HG03571 (cell line): ENCODE measurements around the gene CUL1.

Source experiments
- ATAC-seq: cut with Tn5 transposase; IDR thresholded peaks from one replicate; pipeline ENCODE4 v1.9.1; 2021; ENCODE audit not compliant: unreplicated experiment

Gene CUL1

GRCh38 chr7:148847815-148848734 lies 149.4 kb downstream of the CUL1 start:
- ATAC-seq = no peak

- no peak for ATAC-seq
These were observed 150.8 kb downstream of the CUL1 start for GRCh38 chr7:148849393-148850098.

GRCh38 chr7:148850564-148850963 lies 151.9 kb downstream of the CUL1 start:
- no peak for ATAC-seq
